SU-DHL-6 (cell line): ENCODE results near the gene DALRD3.

Experiments used
- EZH2phosphoT487 ChIP-seq: fragments of 200-600 bp; sonication (generic), shearing (Covaris generic); conservative IDR thresholded peaks from 2 replicates; pipeline ENCODE4 v1.6.1; 2018; ENCODE audit warnings: mild to moderate bottlenecking, antibody characterized with exemption, low read length, moderate library complexity, mixed read lengths
- TF ChIP-seq, protein P1 (sequence below): fragments of 200-600 bp; sonication (generic); IDR thresholded peaks from one replicate; pipeline ENCODE4 v1.5.1; 2017; ENCODE audit warnings: antibody characterized with exemption, mild to moderate bottlenecking, low read length, moderate library complexity; ENCODE audit not compliant: insufficient read depth, poor library complexity, severe bottlenecking

DNA sequence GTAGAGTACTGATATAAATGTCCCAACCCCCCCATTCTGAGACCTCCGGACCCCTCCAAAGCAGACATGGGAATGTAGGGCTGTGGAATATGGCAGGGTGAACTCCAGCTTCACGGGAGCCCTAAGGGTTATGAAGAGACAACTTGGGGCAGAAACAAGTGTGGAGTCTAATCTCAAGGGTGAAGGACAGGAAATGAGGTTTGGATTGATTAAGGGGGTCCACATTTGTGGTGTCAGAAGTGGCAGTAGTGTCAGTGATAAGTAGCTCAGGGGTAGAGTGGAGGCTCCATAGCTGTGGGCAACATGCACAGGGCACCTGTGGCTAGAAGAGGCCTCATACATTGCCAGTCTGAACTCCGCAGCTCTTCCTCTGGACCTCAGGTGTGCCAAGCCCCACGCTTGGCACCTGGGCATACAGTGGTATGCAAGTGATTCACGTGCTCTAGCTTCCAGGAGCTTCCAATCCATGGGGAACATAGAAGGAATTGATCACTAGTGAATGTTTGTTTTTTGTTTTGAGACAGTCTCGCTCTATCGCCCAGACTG is 32.5 kb downstream of the DALRD3 start:
- TF ChIP-seq, protein P1, sequence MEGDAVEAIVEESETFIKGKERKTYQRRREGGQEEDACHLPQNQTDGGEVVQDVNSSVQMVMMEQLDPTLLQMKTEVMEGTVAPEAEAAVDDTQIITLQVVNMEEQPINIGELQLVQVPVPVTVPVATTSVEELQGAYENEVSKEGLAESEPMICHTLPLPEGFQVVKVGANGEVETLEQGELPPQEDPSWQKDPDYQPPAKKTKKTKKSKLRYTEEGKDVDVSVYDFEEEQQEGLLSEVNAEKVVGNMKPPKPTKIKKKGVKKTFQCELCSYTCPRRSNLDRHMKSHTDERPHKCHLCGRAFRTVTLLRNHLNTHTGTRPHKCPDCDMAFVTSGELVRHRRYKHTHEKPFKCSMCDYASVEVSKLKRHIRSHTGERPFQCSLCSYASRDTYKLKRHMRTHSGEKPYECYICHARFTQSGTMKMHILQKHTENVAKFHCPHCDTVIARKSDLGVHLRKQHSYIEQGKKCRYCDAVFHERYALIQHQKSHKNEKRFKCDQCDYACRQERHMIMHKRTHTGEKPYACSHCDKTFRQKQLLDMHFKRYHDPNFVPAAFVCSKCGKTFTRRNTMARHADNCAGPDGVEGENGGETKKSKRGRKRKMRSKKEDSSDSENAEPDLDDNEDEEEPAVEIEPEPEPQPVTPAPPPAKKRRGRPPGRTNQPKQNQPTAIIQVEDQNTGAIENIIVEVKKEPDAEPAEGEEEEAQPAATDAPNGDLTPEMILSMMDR: no peak
- no peak for TF ChIP-seq EZH2phosphoT487
